Mesodermal cell (in vitro differentiated cells): ENCODE measurements around the gene THPO.

Experiments used
- H3K27ac ChIP-seq: 2 replicates; pipeline ENCODE4 v1.7.0; 2013; ENCODE audit warnings: mild to moderate bottlenecking, low read depth, low read length, moderate library complexity; ENCODE audit not compliant: severe bottlenecking
- H3K36me3 ChIP-seq: 2 replicates; pipeline ENCODE4 v1.7.1; 2013; ENCODE audit warnings: mild to moderate bottlenecking, low read length, moderate library complexity; ENCODE audit not compliant: control insufficient read depth, insufficient read depth
- H3K4me1 ChIP-seq: one replicate; pipeline ENCODE4 v1.7.1; 2013; ENCODE audit warnings: mild to moderate bottlenecking, low read length; ENCODE audit not compliant: insufficient read depth, control insufficient read depth, poor library complexity, severe bottlenecking
- H3K4me3 ChIP-seq: 2 replicates; pipeline ENCODE4 v1.7.0; 2013; ENCODE audit warnings: low read length, control low read depth, mild to moderate bottlenecking; ENCODE audit not compliant: insufficient read depth, poor library complexity, severe bottlenecking; ENCODE audit errors: extremely low read depth
- H3K9me3 ChIP-seq: 2 replicates; pipeline ENCODE4 v1.7.1; 2013; ENCODE audit warnings: mild to moderate bottlenecking, low read length, moderate library complexity; ENCODE audit not compliant: control insufficient read depth
- WGBS, 2 experiments: methylation state at CpG; one replicate each; pipeline ENCODE4 v1.1.5; 2013; ENCODE audit warnings: missing lambda C conversion rate in 2 of 2; ENCODE audit not compliant: insufficient coverage in 2 of 2; 5-methylcytosine and 5-hydroxymethylcytosine counted together

Gene THPO

GRCh38 chr3:184377374-184377773 lies 633 bp downstream of the THPO start:
- Histone ChIP-seq H3K27ac (no peak overlapping the region), H3K4me3 (no peak overlapping the region), H3K9me3 (no peaks in the 10 kb centered on the region), H3K4me1 (peaks cover 22% of the 10 kb centered on the region), H3K36me3 (no peaks in the 10 kb centered on the region)
- WGBS, 2 experiments: 90 to 98% methylated on average over 4 to 5 of the region's 5 CpGs

GRCh38 chr3:184375747-184376461 lies 2.1 kb downstream of the THPO start:
- 76 to 82% methylated on average over 10 to 11 of the region's 12 CpGs for WGBS, 2 experiments
- Histone ChIP-seq H3K4me3 (no peak overlapping the region), H3K27ac (no peak overlapping the region), H3K36me3 (no peaks in the 10 kb centered on the region), H3K9me3 (no peaks in the 10 kb centered on the region), H3K4me1 (peaks cover 26% of the 10 kb centered on the region)

- Histone ChIP-seq H3K36me3 (peaks cover 13% of the 10 kb centered on the region), H3K27ac (no peak overlapping the region), H3K9me3 (no peaks in the 10 kb centered on the region), H3K4me1 (peaks cover 18% of the 10 kb centered on the region), H3K4me3 (no peak overlapping the region)
- WGBS, 2 experiments: 91 to 96% methylated on average over 6 of the region's 6 CpGs
Observed at GRCh38 chr3:184373422-184373821, 4.6 kb downstream of the THPO start.

GRCh38 chr3:184372911-184373310 lies 5.1 kb downstream of the THPO start:
- Histone ChIP-seq H3K4me1 (peaks cover 14% of the 10 kb centered on the region), H3K4me3 (no peak overlapping the region), H3K9me3 (no peaks in the 10 kb centered on the region), H3K27ac (no peak overlapping the region), H3K36me3 (peaks cover 18% of the 10 kb centered on the region)
- WGBS, 2 experiments: 84 to 94% methylated on average over 3 to 5 of the region's 5 CpGs

- Histone ChIP-seq H3K36me3 (peaks cover 24% of the 10 kb centered on the region), H3K27ac (no peak overlapping the region), H3K9me3 (no peaks in the 10 kb centered on the region), H3K4me3 (no peak overlapping the region), H3K4me1 (peaks cover 11% of the 10 kb centered on the region)
- 87% methylated on average over 8 of the region's 8 CpGs for WGBS, 2 experiments
Observed at GRCh38 chr3:184372296-184372821, 5.6 kb downstream of the THPO start.

GRCh38 chr3:184371570-184372018 lies 6.4 kb downstream of the THPO start:
- 0 to 17% methylated on average over 2 of the region's 5 CpGs for WGBS, 2 experiments
- peaks cover 11% of the 10 kb centered on the region for H3K4me1 ChIP-seq

GRCh38 chr3:184368586-184369183 lies 9.3 kb downstream of the THPO start:
- Histone ChIP-seq H3K27ac (no peak overlapping the region), H3K4me1 (peaks cover 7% of the 10 kb centered on the region), H3K4me3 (no peak overlapping the region), H3K9me3 (no peaks in the 10 kb centered on the region), H3K36me3 (peaks cover 56% of the 10 kb centered on the region)
- 88 to 100% methylated on average over 3 of the region's 3 CpGs for WGBS, 2 experiments

More at GRCh38 chr3:184371570-184372018, 6.4 kb downstream of the THPO start:
- H3K27ac ChIP-seq: no peak overlapping the region
- H3K36me3 ChIP-seq: peaks cover 31% of the 10 kb centered on the region
- no peak overlapping the region for H3K4me3 ChIP-seq
- no peaks in the 10 kb centered on the region for H3K9me3 ChIP-seq

GRCh38 chr3:184368116-184368515 lies 9.9 kb downstream of the THPO start:
- Histone ChIP-seq H3K4me1 (peaks cover 7% of the 10 kb centered on the region), H3K9me3 (no peaks in the 10 kb centered on the region), H3K27ac (no peak overlapping the region), H3K4me3 (no peak overlapping the region), H3K36me3 (peaks cover 56% of the 10 kb centered on the region)
- 92 to 93% methylated on average over 7 to 8 of the region's 9 CpGs for WGBS, 2 experiments

- H3K36me3 ChIP-seq: peaks cover 56% of the 10 kb centered on the region
- no peaks in the 10 kb centered on the region for H3K9me3 ChIP-seq
- no peak overlapping the region for H3K4me3 ChIP-seq
- H3K4me1 ChIP-seq: peaks cover 3% of the 10 kb centered on the region
- no peak overlapping the region for H3K27ac ChIP-seq
- WGBS, 2 experiments: 100% methylated on average over 1 to 2 of the region's 5 CpGs
Observed at GRCh38 chr3:184366619-184367289, 11.3 kb downstream of the THPO start.

GRCh38 chr3:184362668-184363546 lies 15.1 kb downstream of the THPO start:
- Histone ChIP-seq H3K4me3 (peak overlapping the region; percentile 84), H3K9me3 (no peaks in the 10 kb centered on the region), H3K36me3 (peaks cover 48% of the 10 kb centered on the region), H3K27ac (peak overlapping the region; percentile 100), H3K4me1 (peaks cover 7% of the 10 kb centered on the region)
- WGBS, 2 experiments: 0% methylated on average over 64 to 66 of the region's 68 CpGs
